ENCODE results near the gene U2AF1L4. TPM values are rescaled to one million over a fixed set of nuclear protein-coding genes. Genes with fewer than 3 reads are reported as not detected.

Gene U2AF1L4
- total RNA-seq, 4 donors from 2014 or later = 7.9 to 31.1 (median 20.9) TPM

- DNase-seq (ENCODE audit: extremely low spot score) = no peak
- intact Hi-C loops (cut with DNase I) = loop anchor here (10.0 kb wide), 1 partner anchor 108 kb away; no protein-coding TSS in a partner anchor
- WGBS = 75% methylated on average over 17 of the region's 19 CpGs
Observed at GRCh38 chr19:35777086-35777841, 32.0 kb upstream of the U2AF1L4 start.

GRCh38 chr19:35776102-35776788 is 31.0 kb upstream of the U2AF1L4 start:
- Histone ChIP-seq H3K27ac (replicated peaks in 1 of 4) (peak overlapping the region in 1 of 4 donors; percentile 61), H3K9me3 (no peaks in the 10 kb centered on the region), H3K36me3 (peaks cover 5 to 33% (median 25%) of the 10 kb centered on the region in 4 donors), H3K4me1 (peaks cover 14 to 28% (median 20%) of the 10 kb centered on the region in 4 donors), H3K27me3 (no peaks in the 10 kb centered on the region), H3K4me3 (peak overlapping the region; percentile 81 to 96 (median 90))
- intact Hi-C loops (cut with DNase I) = loop anchor here (10.0 kb wide), 1 partner anchor 109 kb away; no protein-coding TSS in a partner anchor
- WGBS = 45% methylated on average over 12 of the region's 13 CpGs
- no peak for DNase-seq (ENCODE audit: extremely low spot score)
- TF ChIP-seq POLR2AphosphoS5 (IDR thresholded peaks at IDR 0.05) (no peak), EP300 (IDR thresholded peaks at IDR 0.05) (no peak), POLR2A (IDR thresholded peaks at IDR 0.05; ENCODE audit: low read depth) (no peak)
- TF ChIP-seq, protein P1, sequence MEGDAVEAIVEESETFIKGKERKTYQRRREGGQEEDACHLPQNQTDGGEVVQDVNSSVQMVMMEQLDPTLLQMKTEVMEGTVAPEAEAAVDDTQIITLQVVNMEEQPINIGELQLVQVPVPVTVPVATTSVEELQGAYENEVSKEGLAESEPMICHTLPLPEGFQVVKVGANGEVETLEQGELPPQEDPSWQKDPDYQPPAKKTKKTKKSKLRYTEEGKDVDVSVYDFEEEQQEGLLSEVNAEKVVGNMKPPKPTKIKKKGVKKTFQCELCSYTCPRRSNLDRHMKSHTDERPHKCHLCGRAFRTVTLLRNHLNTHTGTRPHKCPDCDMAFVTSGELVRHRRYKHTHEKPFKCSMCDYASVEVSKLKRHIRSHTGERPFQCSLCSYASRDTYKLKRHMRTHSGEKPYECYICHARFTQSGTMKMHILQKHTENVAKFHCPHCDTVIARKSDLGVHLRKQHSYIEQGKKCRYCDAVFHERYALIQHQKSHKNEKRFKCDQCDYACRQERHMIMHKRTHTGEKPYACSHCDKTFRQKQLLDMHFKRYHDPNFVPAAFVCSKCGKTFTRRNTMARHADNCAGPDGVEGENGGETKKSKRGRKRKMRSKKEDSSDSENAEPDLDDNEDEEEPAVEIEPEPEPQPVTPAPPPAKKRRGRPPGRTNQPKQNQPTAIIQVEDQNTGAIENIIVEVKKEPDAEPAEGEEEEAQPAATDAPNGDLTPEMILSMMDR (IDR thresholded peaks at IDR 0.05) = no peak

More at GRCh38 chr19:35777086-35777841, 32.0 kb upstream of the U2AF1L4 start:
- H3K36me3 ChIP-seq = peaks cover 6 to 43% (median 33%) of the 10 kb centered on the region in 4 donors
- no peak overlapping the region for H3K4me3 ChIP-seq
- no peaks in the 10 kb centered on the region for H3K27me3 ChIP-seq
- TF ChIP-seq POLR2AphosphoS5 (IDR thresholded peaks at IDR 0.05) (no peak), POLR2A (IDR thresholded peaks at IDR 0.05; ENCODE audit: low read depth) (no peak), EP300 (IDR thresholded peaks at IDR 0.05) (no peak)
- TF ChIP-seq, protein P1 (IDR thresholded peaks at IDR 0.05) = no peak
- peaks cover 14 to 28% (median 20%) of the 10 kb centered on the region in 4 donors for H3K4me1 ChIP-seq
- H3K27ac ChIP-seq (replicated peaks in 1 of 4) = no peak overlapping the region
- H3K9me3 ChIP-seq = no peaks in the 10 kb centered on the region

DNA sequence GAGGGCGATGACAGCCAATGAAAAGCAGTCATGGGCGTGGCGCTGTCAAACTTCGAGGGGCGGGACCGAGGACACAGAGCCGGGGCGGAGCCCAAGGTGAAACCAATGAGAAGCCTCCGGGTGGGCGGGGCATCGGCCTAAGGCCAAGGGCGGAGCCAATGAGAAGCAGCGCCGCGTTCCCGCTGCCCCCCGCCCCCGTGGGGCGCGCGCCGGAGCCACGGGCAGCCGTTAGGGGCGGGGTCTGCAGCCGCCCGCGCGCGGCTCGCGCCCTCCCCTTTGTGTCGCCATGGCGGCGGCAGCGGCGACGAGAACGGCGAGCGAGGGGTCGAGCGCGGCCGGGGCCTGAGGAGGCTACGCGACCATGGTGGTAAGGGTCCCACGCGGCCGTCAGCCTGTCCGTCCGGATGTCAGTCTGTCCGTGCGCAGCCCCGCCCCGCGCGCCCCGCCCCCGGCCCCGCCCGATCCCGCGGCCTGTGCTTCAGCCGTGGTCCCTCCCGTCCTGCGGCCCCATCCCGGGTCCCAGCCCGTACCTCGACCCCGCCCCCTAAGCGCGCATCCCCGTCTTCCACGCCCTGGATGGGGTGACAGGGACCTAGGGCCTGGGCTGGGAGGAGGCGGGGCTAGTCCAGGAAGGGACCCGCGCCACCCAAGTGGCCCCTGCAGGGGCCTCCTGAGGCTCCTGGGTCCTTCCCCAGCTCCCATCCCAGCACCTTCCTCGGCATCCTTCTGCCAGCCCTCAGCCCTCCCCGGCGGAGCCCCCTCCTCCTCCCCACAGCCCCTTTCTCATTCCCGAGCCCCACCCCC is 30.3 kb upstream of the U2AF1L4 start, which contains the start of gene ARHGAP33:
TSS of gene ARHGAP33 (plus strand) at position 267 of the 804 bp plus-strand sequence. CDS start at position 362, 95 bp downstream.
- Histone ChIP-seq H3K4me1 (peaks cover 14 to 28% (median 20%) of the 10 kb centered on the region in 4 donors), H3K27ac (replicated peaks in 1 of 4) (peak within 1 kb of the TSS; percentile 52 to 70 (median 62)), H3K36me3 (peaks cover 0 to 26% (median 19%) of the 10 kb centered on the region in 4 donors), H3K27me3 (no peaks in the 10 kb centered on the region), H3K9me3 (no peaks in the 10 kb centered on the region), H3K4me3 (peak within 1 kb of the TSS; percentile 81 to 96 (median 90))
- DNase-seq (ENCODE audit: extremely low spot score) = peak; percentile 100
- TF ChIP-seq POLR2AphosphoS5 (IDR thresholded peaks at IDR 0.05) = peak; percentile 33 to 34
- TF ChIP-seq, protein P1 (IDR thresholded peaks at IDR 0.05) = no peak
- 1% methylated on average over 21 of the region's 82 CpGs for WGBS
- intact Hi-C loops (cut with DNase I) = loop anchor here (10.0 kb wide), 1 partner anchor 109 kb away; no protein-coding TSS in a partner anchor

GRCh38 chr19:35775046-35775297 is 29.8 kb upstream of the U2AF1L4 start:
- intact Hi-C loops (cut with DNase I) = loop anchor here (10.0 kb wide), 1 partner anchor 110 kb away; no protein-coding TSS in a partner anchor
- no peaks in the 10 kb centered on the region for H3K27me3 ChIP-seq
- no peak for DNase-seq (ENCODE audit: extremely low spot score)
- no peaks in the 10 kb centered on the region for H3K9me3 ChIP-seq
- H3K27ac ChIP-seq (replicated peaks in 1 of 4) = no peak overlapping the region
- H3K4me1 ChIP-seq = peaks cover 14 to 28% (median 20%) of the 10 kb centered on the region in 4 donors
- TF ChIP-seq EP300 (IDR thresholded peaks at IDR 0.05) (no peak), POLR2AphosphoS5 (IDR thresholded peaks at IDR 0.05) (no peak), POLR2A (IDR thresholded peaks at IDR 0.05; ENCODE audit: low read depth) (no peak)
- TF ChIP-seq, protein P1 (IDR thresholded peaks at IDR 0.05) = no peak
- 8% methylated on average over 9 of the region's 9 CpGs for WGBS
- peak overlapping the region; percentile 81 to 96 (median 90) for H3K4me3 ChIP-seq
- H3K36me3 ChIP-seq = peaks cover 0 to 20% (median 13%) of the 10 kb centered on the region in 4 donors
